HCEC 1CT (cell line): ENCODE data around the gene AGPAT4.
A peak's percentile ranks its signal among the peaks of the same experiment; 100 is the strongest.
"Not testable (repeated sequence)": the region's sequence is repeated elsewhere in the genome, so short reads cannot be mapped to it uniquely, and the experiment has no call there.

Source experiments
- DNase-seq: peaks from one replicate; pipeline ENCODE4 v3.0.0-alpha.2; 2017

The AGPAT4 gene

GRCh38 chr6:161226009-161226964 lies 47.6 kb downstream of the AGPAT4 start:
- no peak for DNase-seq

DNA sequence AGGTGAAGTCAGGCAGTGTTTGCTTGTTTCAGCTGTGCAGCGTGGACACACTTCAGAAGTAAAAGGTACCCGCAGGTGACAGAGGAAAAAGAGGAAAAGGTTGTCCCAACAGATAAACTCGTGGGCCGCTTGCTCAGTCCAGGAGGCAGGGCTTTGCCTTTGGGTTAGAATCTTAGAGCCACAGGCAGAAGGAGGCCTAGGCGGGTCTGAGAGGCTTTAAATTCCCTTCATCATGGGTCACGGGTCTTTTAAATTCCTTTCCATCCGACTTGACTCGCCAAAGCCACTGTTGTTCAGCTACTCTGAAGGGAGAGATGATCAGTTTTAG lies 48.2 kb downstream of the AGPAT4 start:
- DNase-seq = no peak

DNA sequence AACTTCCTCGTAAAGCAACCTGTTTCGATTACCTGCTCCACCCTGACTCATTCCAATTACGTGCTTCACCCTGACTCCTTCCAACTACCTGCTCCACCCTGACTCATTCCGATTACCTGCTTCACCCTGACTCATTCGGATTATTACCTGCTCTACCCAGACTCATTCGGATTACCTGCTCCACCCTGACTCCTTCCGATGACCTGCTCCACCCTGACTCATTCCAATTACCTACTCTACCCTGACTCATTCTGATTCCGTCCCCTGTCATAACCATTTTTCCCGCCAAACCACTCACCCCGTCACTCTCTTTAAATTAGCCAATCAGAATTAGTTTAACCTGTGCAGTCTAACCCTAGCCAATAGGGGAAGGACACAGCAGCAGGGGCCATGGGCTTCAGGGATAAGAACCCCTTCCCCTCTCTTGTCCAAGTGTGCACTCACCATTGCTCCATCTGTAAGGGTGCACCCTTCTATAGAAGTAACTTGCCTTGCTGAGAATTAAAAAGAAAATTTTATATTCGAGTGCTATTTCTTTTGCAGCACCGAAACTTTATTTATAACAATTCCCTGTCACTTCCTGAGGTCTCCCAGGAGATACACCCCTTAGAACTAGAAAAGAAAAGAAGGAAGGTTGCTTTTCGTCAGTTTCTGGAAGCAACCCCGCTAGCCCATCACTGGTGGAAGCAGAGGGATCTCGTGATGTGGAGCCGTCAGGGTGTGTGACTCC lies 48.7 kb downstream of the AGPAT4 start:
- not testable (repeated sequence) for DNase-seq

DNA sequence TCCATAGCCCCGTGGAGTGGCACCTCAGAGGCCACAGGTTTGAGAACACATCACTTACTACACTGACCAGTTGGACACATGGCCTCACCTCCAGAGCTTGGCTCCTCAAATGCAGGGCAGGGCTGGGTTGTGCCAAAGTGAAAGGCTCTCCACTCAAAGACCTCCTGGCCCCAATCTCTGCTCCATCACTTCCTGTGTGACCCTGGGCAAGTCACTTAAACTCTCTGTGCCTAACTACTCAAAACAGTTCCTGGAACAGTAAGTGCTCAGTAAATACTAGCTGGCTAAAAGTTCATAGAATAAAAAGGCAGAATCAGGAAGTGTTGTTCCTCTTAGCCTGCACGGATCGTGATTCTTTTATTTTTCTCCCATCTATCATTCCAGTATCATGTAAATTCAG lies 50.2 kb downstream of the AGPAT4 start:
- DNase-seq = no peak

DNA sequence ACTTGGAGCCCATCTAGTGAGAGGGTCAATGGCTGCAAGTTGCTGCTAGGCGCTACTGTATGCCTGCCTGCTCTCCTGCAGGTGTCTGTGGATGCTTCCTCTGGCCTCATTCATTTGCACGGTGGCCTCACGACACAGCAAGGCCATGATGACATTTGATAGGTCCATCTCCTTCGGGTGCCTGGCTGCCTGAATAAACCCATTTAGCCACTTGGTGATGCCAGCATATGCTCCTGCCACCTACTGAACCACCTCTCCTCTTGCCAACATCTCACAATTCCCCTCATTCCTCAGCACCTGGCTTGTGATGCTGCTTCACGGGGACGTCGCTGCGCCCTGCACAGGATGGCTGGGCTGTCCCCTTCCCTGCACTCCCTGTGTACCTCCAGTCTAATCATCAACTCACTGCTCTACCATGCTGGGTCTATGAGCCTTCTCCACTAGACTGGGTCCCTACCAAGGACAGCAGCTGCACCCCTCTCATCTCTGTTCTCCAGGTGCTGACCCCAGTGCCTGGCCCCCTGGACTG lies 51.1 kb downstream of the AGPAT4 start:
- DNase-seq = no peak

- DNase-seq = no peak
Observed at GRCh38 chr6:161220346-161220745, 53.5 kb downstream of the AGPAT4 start.

GRCh38 chr6:161219680-161220079 lies 54.2 kb downstream of the AGPAT4 start:
- DNase-seq = no peak

DNA sequence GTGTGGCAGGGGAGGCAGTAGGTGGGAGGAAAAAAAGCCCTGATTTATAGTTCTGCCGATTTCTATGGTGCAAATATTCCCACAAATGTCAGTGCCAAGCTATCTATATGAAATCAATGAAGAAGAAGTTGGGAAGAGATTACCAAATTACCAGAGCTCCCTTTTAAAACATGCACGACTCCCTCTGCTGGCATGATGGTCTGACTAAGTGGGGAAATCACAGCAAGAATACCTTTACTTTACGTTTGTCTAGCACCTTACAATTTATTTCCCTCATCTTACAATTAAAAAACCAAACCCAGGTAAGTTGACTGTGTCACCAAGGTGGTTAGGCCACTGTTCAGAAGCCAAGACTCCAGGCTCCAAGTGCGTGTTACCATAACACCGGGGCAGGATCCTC lies 55.6 kb downstream of the AGPAT4 start:
- peak; percentile 8 for DNase-seq

DNA sequence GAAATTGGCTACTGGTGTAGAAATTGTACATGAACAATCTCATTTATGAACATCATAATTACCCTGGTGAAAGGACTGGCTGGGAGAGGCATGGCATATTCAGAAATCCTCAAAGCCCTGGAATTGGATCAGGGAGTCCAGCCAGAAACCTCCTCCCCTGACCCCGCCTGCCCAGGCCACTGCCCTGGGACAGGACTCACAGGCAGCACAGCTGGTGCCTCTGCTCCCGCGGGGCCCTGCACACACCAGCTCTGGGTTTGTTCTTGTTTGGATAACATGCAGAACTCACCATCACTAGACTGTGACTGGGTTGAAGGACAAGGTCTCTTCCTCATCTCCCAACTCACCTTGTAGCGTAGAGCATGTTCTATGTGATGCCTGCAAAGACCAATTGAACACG lies 56.2 kb downstream of the AGPAT4 start:
- no peak for DNase-seq

DNA sequence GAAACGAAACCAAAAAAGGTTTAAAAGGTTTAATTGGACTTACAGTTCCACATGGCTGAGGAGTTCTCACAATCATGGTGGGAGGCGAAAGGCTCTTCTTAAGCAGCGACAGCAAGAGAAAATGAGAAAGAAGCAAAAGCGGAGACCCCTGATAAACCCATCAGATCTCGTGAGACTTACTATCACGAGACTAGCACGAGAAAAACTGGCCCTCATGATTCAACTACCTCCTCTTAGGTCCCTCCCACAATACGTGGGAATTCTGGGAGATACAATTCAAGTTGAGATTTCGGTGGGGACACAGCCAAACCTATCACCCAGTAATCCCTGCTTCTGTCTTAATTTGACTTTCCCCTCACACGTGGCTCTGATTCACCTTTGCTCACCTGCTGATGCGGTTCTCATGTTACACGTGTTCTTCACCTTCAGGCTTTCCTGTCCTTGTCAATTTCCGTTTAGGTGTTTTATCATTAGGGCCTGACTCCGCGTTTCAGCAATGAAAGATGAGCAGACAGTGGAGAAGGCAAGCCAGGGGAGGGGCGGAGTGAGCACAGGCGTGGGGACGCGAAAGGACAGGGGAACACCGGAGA lies 57.1 kb downstream of the AGPAT4 start:
- DNase-seq = no peak

DNA sequence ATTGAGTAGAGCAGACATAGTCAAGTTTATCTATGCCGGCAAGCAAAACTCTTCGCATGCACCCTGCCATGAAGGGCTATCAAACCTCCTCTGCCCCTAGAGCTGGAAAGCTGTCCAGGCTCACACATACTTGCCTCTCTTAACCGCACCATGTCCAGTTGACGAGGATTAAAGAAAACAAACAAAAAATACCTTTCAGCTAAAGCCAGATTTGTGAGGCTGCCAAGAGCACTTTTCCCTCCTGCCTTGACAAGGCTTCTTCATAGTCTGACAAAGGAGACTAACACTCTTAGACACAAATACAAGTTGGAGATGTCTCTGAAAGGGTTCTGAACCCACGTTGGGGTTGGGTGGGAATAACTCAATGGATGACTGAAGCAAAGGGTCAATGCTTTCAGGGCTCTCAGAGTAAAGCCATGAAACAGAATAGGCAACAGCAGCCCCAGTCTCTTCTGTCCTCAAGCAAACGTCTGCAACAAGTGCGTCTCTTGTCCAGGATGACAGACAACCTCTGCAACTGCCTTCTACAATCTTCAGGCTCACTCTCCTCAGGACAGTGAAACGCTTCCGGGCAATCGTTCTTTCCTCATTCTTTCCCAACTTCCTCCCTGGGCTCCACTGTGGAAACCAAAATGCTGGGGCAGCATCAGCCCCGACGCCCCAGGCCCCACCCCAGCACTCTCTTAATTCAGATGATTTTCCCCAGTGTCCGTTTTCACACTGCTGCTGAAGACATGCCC lies 57.8 kb downstream of the AGPAT4 start:
- DNase-seq = peak; percentile 63

DNA sequence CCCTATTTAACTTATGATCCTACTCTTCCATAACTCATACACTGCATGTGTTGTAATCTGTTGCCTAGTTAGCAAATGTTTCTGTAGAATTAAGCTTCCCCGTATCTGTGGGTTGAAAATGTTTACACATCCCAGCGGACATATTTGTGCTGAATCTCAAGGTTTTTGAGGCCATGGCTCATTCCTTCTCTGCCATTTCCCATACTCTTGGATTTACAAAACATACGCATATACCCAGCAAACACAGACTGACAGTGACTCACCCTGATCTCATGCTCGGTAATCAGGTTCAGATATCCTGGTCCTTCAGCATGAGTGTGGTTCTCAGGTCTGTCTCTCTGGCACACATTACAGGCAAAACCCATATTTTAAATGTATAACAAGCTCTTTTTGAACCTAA lies 58.7 kb downstream of the AGPAT4 start:
- DNase-seq = peak; percentile 98

GRCh38 chr6:161214722-161215121 lies 59.1 kb downstream of the AGPAT4 start:
- no peak for DNase-seq

- no peak for DNase-seq
Observed at GRCh38 chr6:161212902-161213301, 61.0 kb downstream of the AGPAT4 start.

DNA sequence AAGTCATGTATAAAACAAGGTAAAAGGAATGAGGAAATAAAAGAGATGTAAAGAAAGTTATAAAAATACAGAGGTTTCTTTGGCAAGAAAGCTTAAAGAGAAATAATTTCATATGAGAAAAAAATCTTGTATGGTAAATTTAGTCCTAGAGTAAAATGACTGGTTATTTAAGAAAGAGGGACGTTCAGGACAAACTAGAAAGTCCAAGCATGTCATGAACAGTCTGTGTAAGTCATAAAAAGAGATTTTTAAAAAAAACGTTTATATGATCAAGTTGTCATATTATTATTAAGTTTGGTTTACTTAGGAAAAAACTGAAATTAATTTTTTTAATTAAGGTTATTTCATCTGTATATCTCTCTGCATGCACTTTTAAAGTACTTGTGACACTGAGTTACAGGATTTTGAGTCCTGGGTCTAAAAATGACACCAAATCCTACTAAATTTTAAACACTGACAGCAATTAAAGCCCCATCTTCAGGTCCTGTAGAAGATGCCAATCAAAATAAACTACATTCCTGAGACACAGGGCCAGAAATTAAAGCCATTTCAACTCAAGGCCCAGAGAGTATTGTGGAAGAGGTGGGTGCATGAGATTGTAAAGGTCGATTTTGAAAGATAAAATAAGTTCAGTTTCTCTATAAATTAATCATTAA lies 62.4 kb downstream of the AGPAT4 start:
- DNase-seq = no peak

DNA sequence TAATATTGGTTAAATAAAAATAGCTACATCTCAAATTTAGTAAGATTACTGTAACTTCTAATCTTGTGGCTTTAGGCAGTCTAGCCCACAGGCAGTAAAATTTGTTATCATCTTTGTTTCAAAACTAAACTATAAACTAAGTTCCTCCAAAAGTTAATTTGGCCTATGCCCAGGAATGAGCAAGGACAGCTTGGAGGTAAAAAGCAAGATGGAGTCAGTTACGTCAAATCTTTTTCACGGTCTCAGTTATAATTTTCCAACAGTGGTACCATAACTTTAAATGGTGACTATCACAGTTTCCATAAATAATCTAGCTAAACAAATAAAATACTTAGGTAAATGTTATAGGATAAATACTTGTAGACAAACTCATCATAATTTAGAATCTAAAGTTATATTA lies 63.0 kb downstream of the AGPAT4 start:
- DNase-seq = no peak

DNA sequence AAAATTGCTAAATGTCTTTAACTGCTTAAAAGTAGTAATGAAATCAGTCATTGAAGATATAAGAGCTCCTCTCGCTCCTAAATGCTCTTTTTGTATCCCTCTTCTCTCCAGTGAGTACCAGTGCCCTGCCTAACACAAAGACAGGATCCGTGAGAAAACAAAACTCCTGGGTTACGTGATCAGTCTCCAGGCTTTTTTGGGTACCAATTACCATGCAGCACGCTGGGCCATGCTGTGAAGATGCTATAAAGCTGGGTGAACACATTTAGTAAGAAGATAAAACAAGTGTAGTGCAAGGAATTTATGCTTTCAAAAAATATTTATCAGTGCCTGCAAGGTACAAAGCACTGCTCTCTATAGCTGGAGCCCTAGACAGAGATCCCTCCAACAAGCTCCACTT lies 66.7 kb downstream of the AGPAT4 start:
- no peak for DNase-seq

GRCh38 chr6:161204866-161205557 lies 68.8 kb downstream of the AGPAT4 start:
- DNase-seq = no peak

- peak; percentile 12 for DNase-seq
Observed at GRCh38 chr6:161200610-161201370, 73.1 kb downstream of the AGPAT4 start.

- no peak for DNase-seq
Observed at GRCh38 chr6:161199850-161200249, 74.0 kb downstream of the AGPAT4 start.
